HG03159 (cell line): ENCODE measurements around the gene UACA.

Experiments used
- ATAC-seq: cut with Tn5 transposase; IDR thresholded peaks from one replicate; pipeline ENCODE4 v1.9.1; 2021; ENCODE audit warnings: mild to moderate bottlenecking, moderate library complexity; ENCODE audit not compliant: unreplicated experiment

UACA gene

GRCh38 chr15:70715840-70716485 is 47.4 kb downstream of the UACA start:
- ATAC-seq = no peak

GRCh38 chr15:70714565-70714964 is 48.8 kb downstream of the UACA start:
- no peak for ATAC-seq

- no peak for ATAC-seq
These were observed 49.3 kb downstream of the UACA start for GRCh38 chr15:70714015-70714414.

- ATAC-seq = no peak
These were observed 51.1 kb downstream of the UACA start for GRCh38 chr15:70712271-70712670.

- no peak for ATAC-seq
These were observed 52.6 kb downstream of the UACA start for GRCh38 chr15:70710714-70711113.

- no peak for ATAC-seq
These were observed 54.5 kb downstream of the UACA start for GRCh38 chr15:70708839-70709238.

GRCh38 chr15:70707686-70708300 is 55.6 kb downstream of the UACA start:
- no peak for ATAC-seq

GRCh38 chr15:70704731-70705130 is 58.6 kb downstream of the UACA start:
- no peak for ATAC-seq

GRCh38 chr15:70704166-70704565 is 59.2 kb downstream of the UACA start:
- ATAC-seq = no peak

- no peak for ATAC-seq
These were observed 60.1 kb downstream of the UACA start for GRCh38 chr15:70703096-70703878.

- no peak for ATAC-seq
These were observed 60.8 kb downstream of the UACA start for GRCh38 chr15:70702584-70702983.

- ATAC-seq = no peak
These were observed 61.3 kb downstream of the UACA start for GRCh38 chr15:70701891-70702568.

- ATAC-seq = no peak
These were observed 62.2 kb downstream of the UACA start for GRCh38 chr15:70701171-70701570.

- no peak for ATAC-seq
These were observed 63.5 kb downstream of the UACA start for GRCh38 chr15:70699890-70700289.

- ATAC-seq = no peak
These were observed 64.4 kb downstream of the UACA start for GRCh38 chr15:70698836-70699390.

- ATAC-seq = no peak
These were observed 64.9 kb downstream of the UACA start for GRCh38 chr15:70698426-70698825.

GRCh38 chr15:70690491-70691276 is 72.7 kb downstream of the UACA start:
- ATAC-seq = no peak

- no peak for ATAC-seq
These were observed 73.3 kb downstream of the UACA start for GRCh38 chr15:70690021-70690420.

GRCh38 chr15:70687482-70687881 is 75.9 kb downstream of the UACA start:
- no peak for ATAC-seq

GRCh38 chr15:70680817-70681216 is 82.5 kb downstream of the UACA start:
- no peak for ATAC-seq

GRCh38 chr15:70679919-70680231 is 83.5 kb downstream of the UACA start:
- no peak for ATAC-seq
